Stimulated activated CD4-positive, alpha-beta T cell treated with anti-CD3 and anti-CD28 coated beads, Interleukin-4, amount 100 ng/mL, for 4 hours (primary cell): ENCODE results near the gene PEBP1.
A peak's percentile ranks its signal among the peaks of the same experiment; 100 is the strongest.
"Not testable (repeated sequence)": the region's sequence is repeated elsewhere in the genome, so short reads cannot be mapped to it uniquely, and the experiment has no call there.

Experiments used
- DNase-seq, 2 experiments: peaks; one replicate each; pipeline ENCODE4 v3.0.0-alpha.2; 2020

Gene PEBP1

GRCh38 chr12:118135788-118136558 is at the start of gene PEBP1:
Gene PEBP1 (plus strand): TSS chr12:118136124. CDS start chr12:118136210, 86 bp downstream.
- DNase-seq, result peak; percentile 90 to 93

GRCh38 chr12:118089782-118090181 is 46.1 kb upstream of the PEBP1 start:
- no peak for DNase-seq

DNA sequence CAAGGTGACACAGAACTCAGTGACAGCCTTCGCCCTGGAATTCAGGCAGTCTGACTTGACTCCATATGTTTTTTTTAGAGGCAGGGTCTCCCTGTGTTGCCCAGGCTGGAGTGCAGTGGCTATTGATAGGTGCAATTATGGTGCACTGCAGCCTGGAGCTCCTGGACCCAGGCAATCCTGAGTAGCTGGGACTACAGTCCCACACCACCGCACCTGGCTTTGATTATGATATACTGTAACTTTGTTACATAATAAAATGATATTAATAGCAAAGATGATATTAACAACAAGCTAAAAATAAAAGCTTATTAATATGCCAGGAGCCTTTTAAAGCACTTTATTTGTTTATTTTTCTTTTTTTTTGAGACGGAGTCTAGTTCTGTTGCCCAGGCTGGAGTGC is 41.9 kb upstream of the PEBP1 start:
- DNase-seq, result no peak

DNA sequence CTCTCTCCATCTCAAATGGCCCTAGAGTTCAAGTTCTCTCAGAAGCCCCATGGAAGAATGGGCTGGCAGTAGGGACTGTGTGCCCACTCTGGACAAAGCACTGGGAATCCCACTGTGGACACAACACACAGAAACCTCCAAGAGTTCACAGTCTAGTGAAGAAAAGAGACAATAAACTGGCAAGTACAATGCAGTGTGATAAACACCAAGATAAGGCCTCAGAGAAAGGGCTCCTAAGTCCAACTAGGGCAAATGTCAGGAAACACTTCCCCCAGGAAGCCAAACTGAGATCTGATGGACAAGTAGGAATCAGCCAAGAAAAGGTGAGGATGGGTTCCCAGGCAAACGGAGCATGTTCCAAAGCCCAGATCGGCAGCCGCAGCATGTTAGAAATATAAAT is 37.5 kb upstream of the PEBP1 start:
- no peak for DNase-seq

- no peak for DNase-seq
These were observed 36.8 kb upstream of the PEBP1 start for GRCh38 chr12:118098911-118099671.

DNA sequence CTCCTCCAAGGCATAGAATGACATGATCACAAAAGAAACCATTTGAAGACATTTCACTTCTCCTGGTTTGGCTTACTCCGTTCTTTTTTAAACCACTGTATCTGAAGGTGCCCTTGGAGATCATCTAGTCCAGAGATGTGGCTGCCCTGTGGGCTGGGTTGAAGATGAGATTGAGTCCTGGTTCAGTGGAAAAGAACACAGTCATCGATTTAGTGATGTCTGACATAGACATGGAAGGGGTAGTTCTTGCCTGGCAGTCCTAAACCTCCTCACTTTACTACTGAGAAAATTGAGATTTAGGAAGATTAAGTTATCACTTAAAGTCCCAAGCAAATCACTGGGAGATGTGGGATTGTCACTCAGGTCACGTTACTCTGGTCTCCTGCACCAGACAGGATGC is 34.9 kb upstream of the PEBP1 start:
- no peak for DNase-seq

DNA sequence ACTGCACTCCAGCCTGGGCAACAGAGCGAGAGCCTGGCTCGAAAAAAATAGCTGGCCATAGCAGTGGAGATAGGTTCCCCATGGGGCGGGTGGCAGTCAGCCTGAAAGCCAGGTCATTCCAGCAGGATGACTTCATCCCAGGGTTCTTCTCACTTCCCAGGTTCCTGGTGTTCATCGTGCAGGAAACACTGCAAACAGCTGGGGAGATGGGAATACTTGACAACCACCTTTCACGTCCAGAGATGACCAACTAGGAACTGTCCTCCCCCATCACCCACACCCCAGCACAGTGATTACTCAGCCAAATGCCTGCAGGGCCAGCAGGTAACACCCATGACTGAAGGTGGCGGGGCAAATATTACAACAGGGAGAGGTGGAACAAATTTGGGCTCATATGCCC is 33.9 kb upstream of the PEBP1 start:
- no peak for DNase-seq

- DNase-seq, result no peak
These were observed 33.3 kb upstream of the PEBP1 start for GRCh38 chr12:118102609-118103008.

DNA sequence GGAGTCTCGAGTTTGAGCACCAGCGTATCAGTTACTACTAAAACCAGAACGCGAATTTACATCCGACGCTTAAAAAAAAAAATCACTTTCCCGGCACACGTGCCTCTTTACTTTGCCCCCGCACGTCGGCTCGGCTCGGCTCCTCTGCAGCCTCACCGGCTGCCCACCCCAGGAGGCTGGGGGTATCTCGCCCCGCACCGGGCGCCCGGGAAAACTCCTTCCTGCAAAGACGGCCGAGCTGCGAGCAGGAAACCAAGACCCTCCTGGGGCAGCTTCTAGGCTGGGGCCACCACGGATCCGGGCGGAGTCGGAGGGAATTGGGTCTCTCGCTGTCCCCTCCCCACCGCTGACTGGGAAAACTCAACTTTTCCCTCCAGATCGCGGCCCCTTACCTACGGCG is 32.7 kb upstream of the PEBP1 start:
- peak in 1 of 2 experiments; percentile 1 for DNase-seq

DNA sequence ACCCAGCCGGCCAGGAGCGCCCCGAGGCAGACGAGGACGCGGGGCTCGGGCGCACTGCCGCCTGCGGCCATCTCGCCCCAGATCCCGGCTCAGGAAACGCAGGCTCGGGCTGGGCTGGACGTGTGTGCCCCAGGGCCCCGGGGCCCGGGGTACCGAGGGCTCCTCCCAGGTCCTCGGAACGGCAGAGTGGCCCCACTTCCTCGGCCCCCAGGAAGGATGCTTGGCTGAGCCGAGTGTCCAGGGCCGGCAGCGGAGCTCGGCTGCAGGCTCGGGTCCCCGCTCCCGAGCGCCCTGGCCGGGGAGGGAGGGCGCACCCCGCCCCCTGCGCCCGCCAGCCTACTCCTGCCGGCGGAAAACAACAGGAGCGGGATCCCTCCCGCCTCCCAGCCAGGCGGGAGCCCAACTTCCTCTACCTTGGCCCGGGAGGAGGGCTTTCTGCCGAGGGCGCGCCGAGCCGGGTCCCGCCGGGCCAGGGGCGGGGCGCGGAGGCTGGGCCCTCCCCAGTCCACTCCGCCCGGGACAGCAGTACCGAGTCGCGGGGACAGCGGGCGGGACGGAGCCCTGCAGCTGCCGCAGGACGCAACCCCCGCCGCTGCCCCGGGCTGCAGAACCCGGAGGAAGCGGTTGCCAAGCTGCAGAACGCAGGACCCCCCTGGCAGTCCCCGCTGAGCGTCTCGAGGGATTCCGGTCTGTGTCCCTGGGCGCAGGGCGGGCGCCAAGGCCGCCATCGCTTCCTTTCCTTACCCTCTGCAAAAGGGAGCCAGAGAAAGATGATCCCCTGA is 32.1 kb upstream of the PEBP1 start, which contains the start of gene VSIG10:
Gene VSIG10, minus strand, starts transcription at position 411 of the 782 bp plus-strand sequence. Its CDS starts 340 bp downstream, at position 71.
- DNase-seq, result peak in 1 of 2 experiments; percentile 7

GRCh38 chr12:118107011-118107410 is 28.9 kb upstream of the PEBP1 start:
- DNase-seq, result no peak

DNA sequence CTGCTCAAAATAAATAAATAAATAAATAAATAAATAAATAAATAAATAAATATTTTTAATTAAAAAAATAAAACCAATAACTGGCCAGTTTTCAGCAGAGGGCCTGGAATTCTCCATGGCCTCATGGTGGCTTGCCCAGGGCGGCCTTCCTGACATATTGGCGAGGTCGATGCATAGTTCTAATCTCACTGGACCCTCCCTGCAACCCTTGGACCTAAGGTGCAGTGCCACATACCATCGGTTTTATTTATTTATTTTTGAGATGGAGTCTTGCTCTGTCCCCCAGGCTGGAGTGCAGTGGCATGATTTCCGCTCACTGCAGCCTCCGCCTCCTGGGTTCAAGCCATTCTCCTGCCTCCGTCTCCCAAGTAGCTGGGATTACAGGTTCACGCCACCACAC is 28.2 kb upstream of the PEBP1 start:
- DNase-seq, result no peak

GRCh38 chr12:118109088-118109487 is 26.8 kb upstream of the PEBP1 start:
- no peak for DNase-seq

- no peak for DNase-seq
These were observed 16.5 kb upstream of the PEBP1 start for GRCh38 chr12:118119449-118119879.

DNA sequence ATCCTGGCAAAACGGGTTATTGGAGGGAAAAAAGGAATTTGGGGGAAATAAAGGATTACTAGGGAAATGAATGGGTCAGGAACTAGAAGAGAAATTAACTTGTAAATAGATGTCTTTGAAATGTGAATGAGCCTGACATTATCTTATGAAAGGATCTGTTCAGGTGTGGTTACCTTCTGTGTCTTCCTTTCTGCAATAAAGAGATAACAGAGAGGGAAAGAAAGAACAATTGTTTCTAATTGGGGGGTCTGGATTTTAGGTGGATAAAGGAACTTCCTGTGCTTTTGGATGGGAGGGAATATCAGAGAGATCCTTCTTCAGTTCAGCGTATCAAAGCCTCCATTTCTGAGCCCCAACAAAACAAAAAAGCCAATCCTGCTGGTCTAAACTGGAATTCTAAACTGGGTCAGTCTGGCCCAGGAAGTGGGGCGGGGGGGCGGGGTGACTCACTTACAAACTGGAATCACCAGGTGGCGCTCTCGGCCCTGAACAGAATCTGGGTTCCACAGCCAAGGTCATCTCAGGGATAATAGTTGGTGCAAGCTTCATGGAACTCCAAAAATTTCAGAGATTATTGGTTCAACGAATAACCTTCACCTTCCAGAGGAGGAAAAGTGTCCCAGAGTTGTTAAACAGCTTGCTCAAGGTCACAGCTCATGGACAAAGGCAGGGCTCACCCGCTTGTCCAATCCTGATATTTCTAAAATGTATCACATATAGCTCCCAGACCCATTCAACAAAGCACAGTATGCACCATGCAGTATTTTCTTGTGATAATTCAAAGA is 15.2 kb upstream of the PEBP1 start:
- DNase-seq, result peak; percentile 35 to 59

- DNase-seq, result no peak
These were observed 13.7 kb upstream of the PEBP1 start for GRCh38 chr12:118122264-118122663.

GRCh38 chr12:118124333-118124874 is 11.5 kb upstream of the PEBP1 start:
- DNase-seq, result no peak

- no peak for DNase-seq
These were observed 10.2 kb upstream of the PEBP1 start for GRCh38 chr12:118125743-118126118.

- DNase-seq, result no peak
These were observed 9.7 kb upstream of the PEBP1 start for GRCh38 chr12:118126119-118126757.

GRCh38 chr12:118127867-118128266 is 8.1 kb upstream of the PEBP1 start:
- DNase-seq, result no peak

DNA sequence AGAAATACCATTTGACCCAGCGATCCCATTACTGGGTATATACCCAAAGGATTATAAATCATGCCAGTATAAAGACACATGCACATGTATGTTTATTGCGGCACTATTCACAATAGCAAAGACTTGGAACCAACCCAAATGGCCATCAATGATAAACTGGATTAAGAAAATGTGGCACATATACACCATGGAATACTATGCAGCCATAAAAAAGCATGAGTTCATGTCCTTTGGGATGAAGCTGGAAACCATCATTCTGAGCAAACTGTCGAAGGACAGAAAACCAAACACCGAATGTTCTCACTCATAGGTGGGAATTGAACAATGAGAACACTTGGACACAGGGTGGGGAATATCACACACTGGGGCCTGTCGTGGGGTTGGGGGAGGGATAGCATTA is 6.5 kb upstream of the PEBP1 start:
- DNase-seq, result not testable (repeated sequence)

GRCh38 chr12:118136559-118137003 is 657 bp downstream of the PEBP1 start:
- DNase-seq, result peak; percentile 19 to 39
